Stimulated activated CD8-positive, alpha-beta memory T cell treated with anti-CD3 and anti-CD28 coated beads, Interleukin-12 subunit alpha, Interleukin-12 subunit beta, amount 100 ng/mL, for 1 hour (primary cell): Measurements from ENCODE around the gene RNASE12.
"Not testable (repeated sequence)": the region's sequence is repeated elsewhere in the genome, so short reads cannot be mapped to it uniquely, and the experiment has no call there.

ENCODE experiments used
- DNase-seq: peaks from one replicate; pipeline ENCODE4 v3.0.0-alpha.2; 2020; ENCODE audit warnings: low read depth

The RNASE12 gene

DNA sequence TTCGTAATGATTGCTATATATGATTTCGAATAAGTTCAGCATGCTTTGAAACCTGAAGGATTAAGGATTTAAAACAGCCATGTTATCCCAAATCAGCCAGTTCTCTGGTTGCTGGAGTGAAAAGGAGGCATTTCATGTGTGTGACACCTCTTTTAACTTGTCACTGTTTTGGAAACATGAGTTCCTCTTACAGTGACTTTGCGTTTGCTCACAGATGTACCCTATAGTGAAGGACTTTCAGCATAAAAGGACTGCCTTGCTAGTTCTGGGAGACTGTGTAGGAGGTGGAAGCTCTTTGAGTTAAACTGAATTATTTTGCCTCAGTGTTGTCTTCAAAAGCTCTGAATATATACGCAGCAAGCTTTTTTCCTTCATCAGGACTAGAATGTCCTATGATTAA is 10.9 kb downstream of the RNASE12 start:
- DNase-seq, result no peak

DNA sequence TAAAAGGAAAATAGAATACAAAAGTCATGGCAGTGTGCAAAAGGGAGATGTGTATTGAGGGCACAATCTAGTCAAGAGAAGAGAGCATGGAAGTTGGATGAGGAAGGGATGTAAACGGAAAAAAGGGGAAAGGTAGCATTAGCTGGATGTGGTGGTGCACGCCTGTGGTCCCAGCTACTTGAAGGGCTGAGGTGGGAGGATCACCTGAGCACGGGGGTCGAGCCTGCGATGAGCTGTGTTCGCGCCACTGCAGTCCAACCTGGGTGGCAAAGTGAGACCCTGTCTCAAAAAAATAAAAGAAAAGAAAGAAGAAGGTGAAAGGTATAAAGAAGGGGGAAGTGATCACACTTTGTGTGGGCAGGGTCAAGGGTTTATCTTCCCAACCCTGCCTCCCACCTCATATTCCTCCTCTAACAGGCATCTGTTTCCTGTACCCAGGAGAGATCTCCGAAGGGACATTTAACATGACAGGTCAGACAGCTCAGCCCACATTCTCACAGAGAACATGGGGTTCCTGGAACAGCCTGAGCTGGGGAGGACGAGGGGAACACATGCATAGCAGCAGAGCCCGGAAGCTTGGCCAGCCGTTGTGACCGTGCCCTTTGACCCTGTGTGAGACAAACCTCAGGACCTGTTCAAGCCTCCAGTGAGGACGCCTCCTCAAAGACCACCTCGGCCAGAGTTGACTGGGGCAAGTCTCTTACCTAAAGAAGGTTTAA is 12.2 kb downstream of the RNASE12 start:
- DNase-seq, result no peak

DNA sequence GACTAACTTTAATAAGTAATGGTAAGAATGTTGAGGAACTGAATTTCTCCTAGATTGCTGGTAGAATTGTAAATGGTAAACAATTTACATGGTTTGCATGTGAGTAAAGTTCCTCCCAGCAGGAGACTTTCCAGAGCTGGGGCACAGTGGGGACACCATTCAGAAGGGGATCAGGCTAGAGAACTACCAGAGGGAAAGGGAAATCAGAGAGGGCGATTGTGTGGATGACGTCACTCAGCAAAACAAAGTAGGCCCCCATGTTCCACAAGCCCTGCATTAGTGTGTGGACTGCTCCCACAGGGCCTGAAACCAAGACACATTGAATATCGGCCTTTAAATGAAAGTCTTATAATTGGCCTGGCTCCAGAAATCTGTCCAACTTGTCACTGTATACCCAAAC is 12.9 kb downstream of the RNASE12 start:
- DNase-seq, result no peak

DNA sequence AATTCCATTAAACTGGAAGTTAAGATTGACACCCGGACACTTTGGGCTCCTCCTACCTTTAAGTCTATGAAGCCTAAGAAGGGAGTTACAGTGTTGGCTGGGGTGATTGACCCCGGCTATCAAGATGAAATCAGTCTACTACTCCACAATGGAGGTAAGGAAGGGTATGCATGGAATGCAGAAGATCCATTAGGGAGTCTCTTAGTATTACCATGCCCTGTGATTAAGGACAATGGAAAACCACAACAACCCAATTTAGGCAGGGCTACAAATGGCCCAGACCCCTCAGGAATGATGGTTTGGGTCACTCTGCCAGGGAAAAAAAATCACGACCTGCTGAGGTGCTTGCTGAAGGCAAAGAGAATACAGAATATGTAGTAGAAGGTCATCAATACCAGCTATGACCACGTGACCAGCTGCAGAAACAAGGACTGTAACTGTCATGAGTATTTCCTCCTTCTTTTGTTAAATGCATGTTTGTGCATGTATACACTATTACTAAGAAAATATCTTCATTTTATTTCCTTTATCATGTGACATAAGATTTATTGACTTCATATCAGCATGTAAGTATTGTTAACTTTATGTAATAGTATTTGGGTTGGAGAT is 18.7 kb downstream of the RNASE12 start:
- not testable (repeated sequence) for DNase-seq

DNA sequence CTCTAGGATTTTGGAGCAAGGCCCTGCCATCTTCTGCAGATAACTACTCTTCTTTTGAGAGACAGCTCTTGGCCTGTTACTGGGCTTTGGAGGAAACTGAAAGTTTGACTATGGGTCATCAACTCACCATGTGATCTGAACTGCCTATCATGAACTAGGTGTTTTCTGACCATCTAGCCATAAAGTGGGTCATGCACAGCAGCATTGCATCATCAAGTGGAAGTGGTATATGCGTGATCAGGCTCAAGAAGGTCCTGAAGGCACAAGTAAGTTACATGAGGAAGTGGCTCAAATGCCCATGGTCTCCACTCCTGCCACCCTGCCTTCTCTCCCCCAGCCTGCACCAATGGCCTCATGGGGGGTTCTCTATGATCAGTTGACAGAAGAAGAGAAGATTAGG is 20.5 kb downstream of the RNASE12 start:
- DNase-seq, result not testable (repeated sequence)

DNA sequence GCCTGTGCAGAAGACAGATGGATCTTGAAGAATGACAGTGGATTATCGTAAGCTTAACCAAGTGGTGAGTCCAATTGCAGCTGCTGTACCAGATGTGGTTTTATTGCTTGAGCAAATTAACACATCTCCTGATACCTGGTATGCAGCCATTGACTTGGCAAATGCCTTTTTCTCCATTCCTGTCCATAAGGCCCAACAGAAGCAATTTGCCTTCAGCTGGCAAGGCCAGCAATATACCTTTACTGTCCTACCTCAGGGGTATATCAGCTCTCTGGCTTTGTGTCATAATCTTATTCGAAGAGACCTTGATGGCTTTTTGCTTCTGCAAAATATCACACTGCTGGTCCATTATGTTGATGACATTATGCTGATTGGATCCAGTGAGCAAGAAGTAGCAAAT is 21.3 kb downstream of the RNASE12 start:
- DNase-seq, result not testable (repeated sequence)

DNA sequence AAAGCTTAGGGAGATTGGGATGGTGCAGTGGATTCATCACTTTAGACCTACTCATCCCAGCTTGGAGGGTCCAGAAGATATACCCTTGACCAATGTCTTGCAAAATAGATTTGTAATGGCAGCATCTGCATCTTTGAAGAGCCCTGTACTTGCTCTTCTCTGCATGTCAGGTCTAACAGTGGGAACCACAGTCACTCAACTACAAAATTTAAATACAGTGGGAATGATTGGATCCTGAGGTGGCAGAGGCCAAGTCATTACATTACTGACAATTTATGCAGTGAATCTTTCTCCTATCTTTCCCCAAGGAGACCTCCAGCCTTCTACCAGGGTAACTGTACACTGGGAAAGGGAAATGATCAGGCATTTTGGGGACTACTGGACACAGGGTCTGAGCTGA is 22.1 kb downstream of the RNASE12 start:
- no peak for DNase-seq

DNA sequence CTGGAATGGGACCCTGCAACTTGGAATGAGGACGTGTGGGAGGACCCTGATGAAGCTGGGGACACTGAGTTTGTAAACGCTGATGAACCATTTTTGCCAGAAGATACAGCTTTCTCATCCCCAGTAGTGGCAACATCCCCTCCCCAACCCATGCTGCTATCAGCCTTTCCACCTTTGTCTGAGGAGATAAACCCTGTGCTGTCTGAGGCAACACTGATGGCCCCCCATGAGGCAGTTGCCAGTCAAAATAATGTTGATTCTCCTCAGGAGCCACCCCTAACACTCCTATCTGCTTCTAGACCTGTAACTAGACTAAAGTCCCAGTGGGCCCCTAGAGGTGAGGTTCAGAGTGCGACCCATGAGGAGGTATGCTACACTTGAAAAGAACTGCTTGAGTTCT is 22.8 kb downstream of the RNASE12 start:
- no peak for DNase-seq

DNA sequence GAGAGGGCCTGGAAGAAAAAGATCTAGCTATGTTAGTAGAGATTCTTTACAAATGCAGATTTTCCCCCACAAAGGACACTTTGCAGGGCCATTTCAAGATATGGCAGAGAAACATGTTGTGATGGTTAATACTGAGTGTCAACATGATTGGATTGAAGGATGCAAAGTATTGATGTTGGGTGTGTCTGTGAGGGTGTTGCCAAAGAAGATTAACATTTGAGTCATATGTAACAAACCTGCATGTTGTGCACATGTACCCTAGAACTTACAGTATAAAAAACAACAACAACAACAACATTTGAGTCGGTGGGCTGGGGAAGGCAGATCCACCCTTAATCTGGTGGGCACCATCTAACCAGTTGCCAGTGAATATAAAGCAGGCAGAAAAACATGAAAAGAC is 24.0 kb downstream of the RNASE12 start:
- not testable (repeated sequence) for DNase-seq

DNA sequence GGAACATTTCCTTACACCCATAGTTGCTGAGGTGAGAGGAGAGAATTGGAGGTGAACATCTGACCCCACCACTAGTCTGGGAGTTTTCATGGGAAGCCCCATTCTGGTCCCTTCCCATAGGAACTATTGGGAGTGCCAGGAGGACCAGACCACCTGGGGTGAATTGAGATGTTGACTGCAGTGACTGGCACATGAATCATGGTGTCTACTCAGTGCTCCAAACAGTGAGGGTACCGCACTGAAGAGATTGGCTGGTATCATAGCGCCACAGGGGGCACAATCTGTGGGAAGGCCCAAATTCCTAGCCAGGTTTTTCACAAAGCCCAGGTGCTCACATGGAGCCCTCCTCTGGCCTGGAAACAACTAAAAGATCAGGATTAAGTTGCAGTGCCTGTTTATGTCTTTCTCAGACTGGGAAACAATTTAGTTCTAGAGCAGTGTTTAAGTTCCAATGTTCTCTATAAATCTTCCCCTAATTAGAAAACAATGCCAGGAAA is 26.6 kb downstream of the RNASE12 start:
- DNase-seq, result no peak

DNA sequence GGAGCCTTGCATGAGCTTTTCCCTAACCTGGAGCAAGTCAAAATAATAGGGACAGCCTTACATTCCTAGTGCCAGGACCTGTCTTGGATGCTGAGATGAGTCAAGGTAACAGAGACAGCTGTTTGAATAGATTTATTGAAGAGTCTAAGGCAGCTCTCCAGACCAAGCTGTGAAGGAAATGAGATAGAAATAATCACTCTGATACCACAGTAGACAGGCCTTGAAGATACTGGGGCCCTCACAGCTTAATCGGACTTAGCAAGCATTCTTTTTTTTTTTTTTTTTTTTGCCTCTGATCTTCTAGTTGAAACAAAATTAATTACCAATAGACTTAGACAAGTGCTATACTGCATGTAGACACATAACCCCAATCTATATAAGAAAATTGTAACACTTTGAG is 27.2 kb downstream of the RNASE12 start:
- no peak for DNase-seq

DNA sequence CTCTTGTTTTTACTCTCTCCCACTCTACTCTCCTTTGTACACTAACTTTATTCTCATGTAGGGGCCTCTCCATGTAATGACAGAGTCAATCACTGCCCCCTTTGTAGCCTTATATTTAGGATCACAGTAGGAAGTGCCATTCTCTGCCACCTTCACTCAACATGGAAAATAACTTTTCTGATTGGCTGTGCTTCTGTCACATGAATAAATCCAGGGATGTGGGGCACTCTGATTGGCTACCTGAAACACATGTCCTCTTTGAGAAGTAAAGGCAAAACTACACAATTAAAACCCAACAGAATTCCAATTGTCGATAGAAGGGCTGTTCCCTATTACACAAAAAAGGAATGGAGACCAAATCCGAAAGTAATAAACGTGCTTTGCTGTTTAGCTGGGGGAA is 30.2 kb downstream of the RNASE12 start, which contains the start of gene RNASE9:
TSS of gene RNASE9 (minus strand) at position 87 of the 400 bp plus-strand sequence.
- DNase-seq, result no peak

DNA sequence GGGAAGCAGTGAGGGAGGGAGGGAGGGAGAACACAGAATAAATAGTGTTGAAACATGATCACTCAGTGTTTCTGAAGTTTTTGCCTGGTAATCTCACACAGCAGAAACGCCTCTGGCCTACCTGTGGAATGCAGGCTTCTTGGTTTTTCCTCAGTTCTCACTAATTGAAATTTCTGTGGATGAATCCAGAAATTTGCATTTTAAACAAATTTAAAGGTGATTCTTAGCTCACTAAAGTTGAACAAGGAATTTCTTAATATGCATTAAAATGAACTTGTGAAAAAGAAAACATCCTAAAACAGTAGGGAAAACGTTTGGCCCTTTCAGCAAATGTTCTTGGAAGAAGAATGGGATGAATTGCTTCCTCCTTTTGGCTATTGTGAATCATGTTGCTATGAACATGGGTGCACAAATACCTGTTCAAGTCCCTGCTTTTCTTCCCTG is 31.7 kb downstream of the RNASE12 start:
- DNase-seq, result no peak

DNA sequence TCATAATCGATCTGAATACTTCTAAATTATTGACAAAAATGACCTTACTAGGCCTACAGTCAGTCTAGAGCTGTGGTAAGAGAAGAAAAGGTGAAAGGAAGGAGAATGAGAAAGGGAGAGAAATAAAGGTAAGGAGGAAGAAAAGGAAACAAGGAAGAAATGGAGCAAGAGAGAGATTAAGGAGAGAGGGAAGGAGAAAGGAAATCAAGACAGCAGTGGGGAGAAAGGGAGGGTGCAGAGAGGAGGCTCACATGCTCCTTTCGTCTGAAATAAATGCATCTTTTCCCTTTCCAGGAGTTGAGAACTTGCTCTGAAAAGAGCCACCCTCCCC is 34.0 kb downstream of the RNASE12 start:
- no peak for DNase-seq

DNA sequence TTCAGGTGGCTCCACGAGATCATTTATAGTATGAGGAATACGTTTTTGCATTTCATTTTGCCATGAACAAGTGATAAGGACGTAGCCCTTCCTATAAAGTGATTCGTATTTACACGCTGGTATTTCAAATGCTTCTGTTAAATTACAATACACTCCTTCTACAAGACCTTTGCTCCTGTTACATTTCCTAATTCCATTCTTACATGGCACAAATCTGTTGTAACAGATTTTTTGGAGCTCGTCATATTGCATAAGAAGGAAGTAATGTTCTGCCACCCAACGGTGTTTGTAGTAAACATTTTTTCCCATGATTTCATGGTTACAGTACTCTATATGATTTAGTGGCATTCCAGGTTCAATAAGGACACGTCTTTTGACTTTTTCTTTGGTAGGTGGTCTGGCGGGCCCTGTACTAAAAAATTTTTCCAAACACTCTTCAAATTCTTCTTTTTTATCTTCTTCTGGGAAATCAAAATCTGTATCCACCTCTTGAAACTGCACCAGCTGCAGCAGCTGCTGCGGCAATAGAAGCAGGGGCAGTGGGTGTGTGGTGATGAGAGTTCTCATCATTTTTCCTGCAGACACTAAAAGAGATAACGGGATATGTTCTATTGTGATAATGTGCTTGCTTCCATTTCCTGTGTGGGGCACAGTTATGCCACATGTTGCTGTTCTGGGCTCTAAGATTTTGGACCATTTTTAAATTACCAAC is 34.5 kb downstream of the RNASE12 start:
- no peak for DNase-seq

DNA sequence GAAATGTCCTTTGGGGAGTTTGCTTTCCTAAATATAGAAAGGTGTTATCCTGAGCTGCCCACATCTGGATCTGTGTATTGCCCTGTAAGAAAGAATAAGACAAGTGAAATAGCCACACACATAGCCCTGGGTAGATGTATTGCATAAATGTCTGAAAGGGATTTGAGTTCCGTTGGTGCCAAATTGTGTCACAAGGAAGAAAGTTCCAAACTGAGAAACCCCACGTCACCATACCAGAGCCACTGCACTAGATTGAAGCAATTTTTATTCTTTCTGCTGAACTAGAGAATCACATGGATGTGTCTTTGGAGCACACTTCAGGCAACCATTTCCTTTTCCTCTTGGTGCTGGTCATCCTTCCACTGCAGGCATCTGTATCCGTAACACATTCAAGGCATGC is 35.3 kb downstream of the RNASE12 start:
- DNase-seq, result no peak

DNA sequence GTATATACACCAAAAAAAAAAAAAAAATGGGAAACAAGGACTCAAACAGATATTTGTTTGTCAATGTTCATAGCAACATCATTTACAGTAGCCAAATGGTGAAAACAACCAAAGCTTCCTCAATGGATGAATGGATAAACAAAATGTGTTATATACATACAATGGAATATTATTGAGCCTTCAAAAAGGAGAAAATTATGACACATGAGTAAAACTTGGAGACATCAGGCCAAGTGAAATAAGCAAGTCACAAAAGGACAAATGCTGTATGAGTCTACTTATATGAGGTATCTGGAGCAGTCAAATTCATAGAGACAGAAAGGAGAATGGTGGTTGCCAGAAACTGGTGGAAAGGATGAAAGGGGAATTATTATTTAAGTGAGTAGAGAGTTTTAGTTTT is 38.2 kb downstream of the RNASE12 start:
- no peak for DNase-seq

DNA sequence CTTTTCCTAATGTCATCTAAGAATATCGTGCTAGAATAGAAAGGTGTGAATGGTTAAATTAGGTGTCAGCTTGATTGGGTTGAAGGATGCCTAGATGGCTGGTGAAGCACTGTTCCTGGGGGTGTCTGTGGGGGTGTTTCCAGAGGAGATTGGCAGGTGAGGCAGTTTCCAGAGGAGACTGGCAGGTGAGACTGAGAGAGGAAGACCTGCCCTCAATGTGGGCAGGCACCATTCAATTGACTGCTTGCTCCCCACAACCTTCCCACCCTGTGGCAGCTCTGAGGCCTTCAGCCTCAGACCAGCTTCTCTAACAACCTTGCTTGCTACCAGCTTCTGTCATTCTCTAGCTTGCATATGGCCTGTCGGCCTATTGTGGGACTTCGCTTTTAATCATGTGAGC is 39.6 kb downstream of the RNASE12 start:
- DNase-seq, result no peak

DNA sequence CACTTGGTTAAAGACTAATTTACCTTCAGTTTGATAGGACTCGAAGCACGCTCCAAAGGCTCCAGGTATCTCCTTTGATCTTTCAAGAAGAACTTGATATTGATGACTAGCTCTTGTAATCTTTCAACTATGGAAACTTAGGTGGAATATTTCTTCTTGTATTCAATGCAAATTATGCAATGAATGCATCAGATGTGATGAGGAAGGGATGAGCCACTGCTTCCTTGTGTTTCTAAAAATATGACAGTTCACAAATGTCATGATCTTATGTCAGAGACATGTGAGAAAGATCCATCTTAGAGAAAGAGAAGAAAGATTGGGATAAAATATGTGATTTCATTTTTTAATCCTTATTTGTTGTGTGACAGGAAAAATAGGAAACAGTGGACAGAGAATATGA is 40.2 kb downstream of the RNASE12 start:
- no peak for DNase-seq

DNA sequence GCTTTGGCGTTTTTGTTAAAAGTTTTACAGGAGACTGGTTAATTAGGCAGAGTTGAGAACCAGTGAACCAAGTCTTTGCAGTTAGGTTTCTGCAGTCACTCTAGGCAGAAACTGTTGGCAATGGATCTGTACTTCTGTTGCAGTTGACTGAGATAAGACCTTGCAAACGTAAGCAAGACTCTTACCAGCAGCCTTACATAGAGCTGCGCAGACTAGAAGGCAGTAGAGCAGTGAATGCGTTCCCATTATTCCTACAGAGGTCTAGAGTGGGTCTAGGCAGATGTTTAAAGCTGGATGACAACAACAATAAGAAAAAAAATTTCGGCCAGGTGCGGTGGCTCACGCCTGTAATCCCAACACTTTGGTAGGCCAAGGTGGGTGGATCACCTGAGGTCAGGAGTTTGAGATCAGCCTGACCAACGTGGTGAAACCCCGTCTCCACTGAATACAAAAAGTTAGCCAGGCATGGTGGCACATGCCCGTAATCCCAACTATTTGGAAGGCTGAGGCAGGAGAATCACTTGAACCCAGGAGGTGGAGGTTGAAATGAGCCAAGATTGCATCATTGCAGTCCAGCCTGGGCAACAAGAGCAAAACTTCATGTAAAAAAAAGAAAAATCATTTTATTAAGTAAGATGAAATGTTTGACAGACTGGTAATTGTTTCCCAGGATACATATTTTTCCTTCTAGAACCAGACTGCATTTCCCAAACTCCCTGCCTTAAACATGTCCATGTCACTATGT is 42.6 kb downstream of the RNASE12 start:
- no peak for DNase-seq

DNA sequence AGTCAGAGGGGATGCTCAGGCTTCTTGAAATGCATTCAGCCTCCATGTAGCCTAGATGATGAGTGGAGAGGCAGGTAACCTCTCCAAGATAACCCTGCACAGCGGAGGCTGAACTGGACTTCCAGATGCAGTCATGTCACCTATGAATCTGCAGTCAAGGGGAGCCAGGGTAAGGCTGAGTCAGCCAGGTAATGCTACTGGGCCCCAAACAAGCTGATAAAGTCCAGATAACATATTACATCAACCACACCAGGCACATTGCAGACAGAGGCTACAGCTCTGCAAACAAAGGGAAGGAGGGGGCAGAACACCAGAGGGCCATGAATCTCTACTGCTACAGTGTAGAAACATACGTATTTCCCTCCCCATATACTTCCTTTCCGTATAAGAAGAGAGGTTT is 44.3 kb downstream of the RNASE12 start:
- no peak for DNase-seq
